ENCODE data around the gene GGACT. TPM values are rescaled to one million over a fixed set of nuclear protein-coding genes. Genes with fewer than 3 reads are reported as not detected.
"Not testable (repeated sequence)": the region's sequence is repeated elsewhere in the genome, so short reads cannot be mapped to it uniquely, and the experiment has no call there.

GGACT gene
- polyA plus RNA-seq, 1 donor from 2014 or later, result 1.7 TPM

GRCh38 chr13:100620792-100621191 lies 32.2 kb upstream of the GGACT start:
- TF ChIP-seq CTCF (IDR thresholded peaks at IDR 0.05; ENCODE audit: poor library complexity, severe bottlenecking) (no peak), TAF1 (IDR thresholded peaks at IDR 0.05; ENCODE audit: low read depth) (no peak), POLR2AphosphoS5 (IDR thresholded peaks at IDR 0.05) (no peak), RAD21 (conservative IDR thresholded peaks at IDR 0.05) (no peak), REST (IDR thresholded peaks at IDR 0.05; ENCODE audit: borderline replicate concordance) (no peak), EP300 (conservative IDR thresholded peaks at IDR 0.05; ENCODE audit: poor library complexity, severe bottlenecking) (no peak), SMC3 (conservative IDR thresholded peaks at IDR 0.05; ENCODE audit: poor library complexity) (no peak), MXI1 (conservative IDR thresholded peaks at IDR 0.05; ENCODE audit: poor library complexity, severe bottlenecking) (no peak), EZH2 (IDR thresholded peaks at IDR 0.05; ENCODE audit: borderline replicate concordance, insufficient read depth, low read length, poor library complexity, severe bottlenecking) (no peak)
- H3K4me3 ChIP-seq (ENCODE audit: low read length), result no peak overlapping the region
- no peak overlapping the region for H3K9ac ChIP-seq (ENCODE audit: low read length)
- H3K4me2 ChIP-seq (ENCODE audit: low read length), result no peak overlapping the region
- H3K36me3 ChIP-seq (ENCODE audit: insufficient read depth, low read length), result peaks cover 5% of the 10 kb centered on the region
- H3K27me3 ChIP-seq (ENCODE audit: insufficient read depth, low read depth, low read length), result no peaks in the 10 kb centered on the region
- no peak overlapping the region for H2AFZ ChIP-seq (ENCODE audit: low read depth, low read length)
- H3K27ac ChIP-seq (ENCODE audit: low read length), result no peak overlapping the region
- H3F3A ChIP-seq (ENCODE audit: insufficient read depth, low read length, poor library complexity, severe bottlenecking), result no peaks in the 10 kb centered on the region
- no peaks in the 10 kb centered on the region for H4K20me1 ChIP-seq (ENCODE audit: insufficient read depth)
- H3K79me2 ChIP-seq (replicated peaks; ENCODE audit: insufficient read depth, low read length), result no peaks in the 10 kb centered on the region
- no peaks in the 10 kb centered on the region for H3K9me2 ChIP-seq (ENCODE audit: insufficient read depth, low read length)
- H3K9me3 ChIP-seq (ENCODE audit: low read length), result no peaks in the 10 kb centered on the region

- Histone ChIP-seq H3K27me3 (ENCODE audit: insufficient read depth, low read depth, low read length) (no peaks in the 10 kb centered on the region), H2AFZ (ENCODE audit: low read depth, low read length) (no peak overlapping the region), H4K20me1 (ENCODE audit: insufficient read depth) (no peaks in the 10 kb centered on the region), H3K27ac (ENCODE audit: low read length) (no peak overlapping the region), H3K9me3 (ENCODE audit: low read length) (no peaks in the 10 kb centered on the region), H3K79me2 (replicated peaks; ENCODE audit: insufficient read depth, low read length) (no peaks in the 10 kb centered on the region), H3K36me3 (ENCODE audit: insufficient read depth, low read length) (peaks cover 5% of the 10 kb centered on the region), H3K9ac (ENCODE audit: low read length) (no peak overlapping the region), H3K9me2 (ENCODE audit: insufficient read depth, low read length) (no peaks in the 10 kb centered on the region), H3K4me2 (ENCODE audit: low read length) (no peak overlapping the region), H3F3A (ENCODE audit: insufficient read depth, low read length, poor library complexity, severe bottlenecking) (no peaks in the 10 kb centered on the region), H3K4me3 (ENCODE audit: low read length) (no peak overlapping the region)
- TF ChIP-seq RAD21 (conservative IDR thresholded peaks at IDR 0.05) (no peak), SMC3 (conservative IDR thresholded peaks at IDR 0.05; ENCODE audit: poor library complexity) (no peak), MXI1 (conservative IDR thresholded peaks at IDR 0.05; ENCODE audit: poor library complexity, severe bottlenecking) (no peak), REST (IDR thresholded peaks at IDR 0.05; ENCODE audit: borderline replicate concordance) (no peak), EP300 (conservative IDR thresholded peaks at IDR 0.05; ENCODE audit: poor library complexity, severe bottlenecking) (no peak), EZH2 (IDR thresholded peaks at IDR 0.05; ENCODE audit: borderline replicate concordance, insufficient read depth, low read length, poor library complexity, severe bottlenecking) (no peak), POLR2AphosphoS5 (IDR thresholded peaks at IDR 0.05) (no peak), TAF1 (IDR thresholded peaks at IDR 0.05; ENCODE audit: low read depth) (no peak), CTCF (IDR thresholded peaks at IDR 0.05; ENCODE audit: poor library complexity, severe bottlenecking) (no peak)
Observed at GRCh38 chr13:100619940-100620339, 31.4 kb upstream of the GGACT start.

GRCh38 chr13:100618897-100619296 lies 30.3 kb upstream of the GGACT start:
- H3K9ac ChIP-seq (ENCODE audit: low read length); H4K20me1 ChIP-seq (ENCODE audit: insufficient read depth); H3K4me3 ChIP-seq (ENCODE audit: low read length); H2AFZ ChIP-seq (ENCODE audit: low read depth, low read length); H3K9me3 ChIP-seq (ENCODE audit: low read length); H3F3A ChIP-seq (ENCODE audit: insufficient read depth, low read length, poor library complexity, severe bottlenecking); H3K27me3 ChIP-seq (ENCODE audit: insufficient read depth, low read depth, low read length); H3K36me3 ChIP-seq (ENCODE audit: insufficient read depth, low read length); H3K27ac ChIP-seq (ENCODE audit: low read length); H3K79me2 ChIP-seq (replicated peaks; ENCODE audit: insufficient read depth, low read length); H3K4me2 ChIP-seq (ENCODE audit: low read length); H3K9me2 ChIP-seq (ENCODE audit: insufficient read depth, low read length): not testable (repeated sequence)

All from neural cell (in vitro differentiated cells).